ENCODE results near the gene SELENOP.
"Not testable (repeated sequence)": the region's sequence is repeated elsewhere in the genome, so short reads cannot be mapped to it uniquely, and the experiment has no call there.

The SELENOP gene

DNA sequence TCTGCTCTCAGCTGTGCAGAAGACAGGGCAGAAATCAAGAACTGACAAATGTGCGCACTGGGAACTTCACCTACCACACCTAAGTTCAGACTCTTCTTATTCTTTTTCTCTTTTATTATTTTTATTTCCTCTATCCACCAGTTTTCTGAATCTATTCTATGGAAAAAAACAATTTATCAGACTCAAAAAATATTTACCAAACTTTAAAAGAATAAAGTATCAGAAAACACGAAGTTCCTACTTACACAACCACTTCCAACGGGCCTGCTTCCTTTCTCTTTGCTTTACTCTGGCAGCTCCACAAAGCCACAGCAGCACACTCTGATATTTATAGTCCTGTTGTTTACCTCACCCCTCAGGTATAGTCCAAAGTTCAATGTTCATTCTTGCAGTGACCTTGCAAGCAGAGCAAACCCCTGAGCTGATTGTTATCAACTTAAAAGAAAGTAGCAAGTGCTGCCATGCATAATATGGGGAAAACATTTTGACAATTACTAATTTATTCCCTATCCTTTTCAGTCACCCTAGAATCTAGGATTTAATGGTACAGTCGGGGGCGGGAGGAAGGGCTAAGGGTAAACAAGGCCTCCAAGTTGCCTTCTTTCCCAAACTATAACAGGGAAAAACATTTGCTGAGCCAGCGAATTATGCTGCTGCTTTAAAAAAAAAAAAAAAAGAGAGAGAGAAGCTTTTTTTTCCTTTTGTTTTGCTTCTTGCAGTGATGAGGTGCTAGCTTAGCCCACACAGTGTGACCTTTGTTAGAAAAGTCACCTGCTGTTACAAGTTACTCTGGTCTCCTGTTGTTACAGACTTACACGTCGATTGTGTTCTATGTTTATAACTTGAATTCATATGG is at the start of gene SELENOP:
Gene SELENOP, minus strand, starts transcription at position 302 of the 856 bp plus-strand sequence. CDS start 3,539 bp downstream, outside the sequence.
- DNase-seq = no peak

- DNase-seq = no peak
These were observed 47.0 kb upstream of the SELENOP start for GRCh38 chr5:42858687-42859086.

GRCh38 chr5:42858031-42858643 is 46.4 kb upstream of the SELENOP start:
- DNase-seq = no peak

GRCh38 chr5:42855811-42856210 is 44.1 kb upstream of the SELENOP start:
- no peak for DNase-seq

- no peak for DNase-seq
These were observed 43.7 kb upstream of the SELENOP start for GRCh38 chr5:42855386-42855785.

DNA sequence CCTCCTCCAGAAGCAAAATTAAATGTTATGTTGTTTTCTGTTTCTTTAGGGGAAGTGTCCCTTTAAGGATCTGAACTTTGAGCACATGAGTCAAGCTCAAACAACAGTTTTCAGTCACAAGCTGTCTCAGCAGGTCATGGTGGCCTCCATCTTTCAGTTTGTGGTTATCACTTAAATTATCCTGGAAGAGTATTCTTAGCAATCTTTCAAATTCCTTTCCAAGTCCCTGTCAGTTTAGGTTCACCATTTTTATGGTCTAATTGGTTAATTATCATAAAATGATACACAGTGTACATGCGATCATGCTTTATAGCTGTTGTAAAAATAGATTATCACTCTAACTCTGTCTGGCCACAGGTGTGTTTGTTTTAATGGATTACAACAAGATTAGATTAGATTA is 43.1 kb upstream of the SELENOP start:
- DNase-seq = no peak

- no peak for DNase-seq
These were observed 41.1 kb upstream of the SELENOP start for GRCh38 chr5:42852826-42853225.

DNA sequence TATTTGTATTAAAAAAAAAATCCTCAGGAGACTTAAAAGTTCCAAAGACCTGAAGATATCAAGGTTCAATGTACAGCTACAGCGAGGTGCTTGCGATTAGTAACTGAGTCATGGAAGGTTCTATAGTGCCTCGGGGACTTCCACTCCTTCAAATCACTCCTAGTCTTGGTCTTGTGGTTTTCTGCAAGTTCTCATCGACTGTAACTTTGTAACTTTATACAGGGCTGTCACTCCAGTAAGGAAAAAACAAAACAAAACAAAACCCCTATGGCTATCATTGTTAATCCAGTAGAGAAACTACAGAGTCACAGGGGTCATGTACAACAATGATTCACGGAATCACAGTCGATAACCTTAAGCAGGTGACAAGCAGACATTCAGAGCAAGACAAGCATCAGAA is 39.8 kb upstream of the SELENOP start:
- DNase-seq = no peak

DNA sequence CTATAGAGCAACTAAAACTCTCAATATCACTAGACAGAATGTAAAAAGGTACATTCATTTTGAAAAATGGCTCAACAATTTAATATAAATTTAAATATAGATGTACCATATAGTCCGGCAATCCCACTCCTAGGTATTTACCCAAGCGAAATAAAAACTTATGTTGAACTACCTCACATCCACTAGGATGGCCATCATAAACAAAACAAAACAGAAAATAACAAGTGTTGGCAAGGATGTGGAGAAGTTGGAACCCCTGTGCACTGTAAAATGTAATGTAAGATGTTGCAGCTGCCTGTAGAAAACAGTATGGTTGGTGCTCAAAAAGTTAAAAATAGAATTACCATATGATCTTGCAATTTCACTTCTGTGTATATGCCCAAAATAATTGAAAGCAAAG is 36.9 kb upstream of the SELENOP start:
- DNase-seq = no peak

- DNase-seq = not testable (repeated sequence)
These were observed 32.7 kb upstream of the SELENOP start for GRCh38 chr5:42844408-42844807.

DNA sequence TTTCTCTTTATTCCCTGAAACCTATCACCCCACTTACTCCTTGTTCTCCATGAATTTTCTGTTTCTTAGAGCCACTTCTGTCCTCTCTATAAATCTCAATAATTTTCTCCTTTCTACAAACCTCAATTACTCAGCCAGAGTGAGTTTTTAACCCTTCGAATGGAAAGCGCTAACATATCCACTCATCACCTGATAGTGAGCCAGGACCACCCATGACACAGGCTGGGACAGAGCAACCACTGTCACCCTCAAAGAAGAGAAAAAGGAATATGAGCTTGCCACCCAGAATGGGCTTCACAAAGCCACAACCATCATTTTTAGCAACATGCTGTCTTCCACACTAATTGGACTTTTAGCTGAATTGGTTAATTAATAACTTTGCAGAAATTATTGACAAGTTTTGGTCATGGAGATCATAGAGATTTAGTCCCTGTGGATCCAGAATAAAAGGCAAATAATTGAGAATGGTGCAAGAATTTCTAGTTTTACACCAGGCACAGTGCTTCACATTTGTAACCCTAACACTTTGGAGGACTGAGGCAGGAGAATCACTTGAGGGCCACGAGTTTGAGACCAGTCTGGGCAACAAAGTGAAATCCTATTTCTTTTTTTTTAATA is 32.1 kb upstream of the SELENOP start:
- DNase-seq = no peak

- no peak for DNase-seq
These were observed 31.4 kb upstream of the SELENOP start for GRCh38 chr5:42842921-42843641.

DNA sequence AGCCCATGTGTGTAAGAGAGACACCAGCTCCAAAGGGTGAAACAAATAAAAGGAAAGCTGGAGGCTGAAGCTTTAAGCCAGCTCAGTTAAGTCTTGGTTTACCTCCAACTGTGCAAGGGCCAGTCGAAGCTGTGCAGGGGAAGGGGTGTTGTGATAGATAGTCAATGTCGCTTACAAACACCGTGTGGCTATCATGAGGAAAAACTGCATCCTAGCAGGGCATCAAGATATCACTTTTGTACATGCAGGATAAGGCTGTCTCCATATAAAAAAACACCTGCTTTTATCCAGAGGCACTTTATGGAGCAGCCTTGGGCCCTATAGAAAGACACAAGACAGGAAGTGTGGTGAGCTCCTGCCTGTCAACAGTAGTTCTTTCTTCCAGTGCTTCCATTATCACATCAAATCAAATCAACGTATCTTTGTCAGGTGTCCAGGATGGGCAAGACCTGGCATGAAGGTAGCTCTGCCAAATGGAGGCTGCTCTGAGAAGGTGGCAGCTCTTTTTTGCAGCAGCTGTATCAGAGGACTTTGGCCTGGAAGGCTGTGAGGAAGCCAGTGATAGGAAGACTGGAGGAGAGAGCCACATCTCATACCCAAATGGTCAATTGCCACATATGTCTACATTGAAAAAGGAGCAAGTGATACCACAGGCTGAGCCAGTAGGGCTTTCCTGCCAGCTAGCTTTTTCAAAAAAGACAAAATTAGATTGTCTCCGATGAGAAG is 29.3 kb upstream of the SELENOP start:
- DNase-seq = no peak

DNA sequence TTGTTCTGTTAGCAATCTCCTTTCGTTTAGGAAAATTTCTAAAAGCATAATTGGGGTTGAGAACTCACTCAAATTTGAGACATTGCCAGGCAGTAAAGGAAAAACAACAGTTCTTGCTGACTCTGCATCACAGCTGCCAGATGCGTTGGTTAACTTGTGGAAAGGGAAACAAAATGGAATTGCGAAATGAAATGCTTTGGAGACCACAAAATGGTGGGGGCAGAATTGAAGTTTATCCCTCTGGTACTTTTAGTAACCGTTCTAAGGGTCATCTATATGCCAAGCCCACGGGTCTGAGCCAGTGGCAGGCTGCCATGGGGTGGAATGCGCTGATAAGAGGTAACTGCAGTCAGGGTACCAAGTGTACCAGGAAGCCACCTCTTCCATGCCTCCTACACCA is 28.6 kb upstream of the SELENOP start:
- peak; percentile 90 for DNase-seq

DNA sequence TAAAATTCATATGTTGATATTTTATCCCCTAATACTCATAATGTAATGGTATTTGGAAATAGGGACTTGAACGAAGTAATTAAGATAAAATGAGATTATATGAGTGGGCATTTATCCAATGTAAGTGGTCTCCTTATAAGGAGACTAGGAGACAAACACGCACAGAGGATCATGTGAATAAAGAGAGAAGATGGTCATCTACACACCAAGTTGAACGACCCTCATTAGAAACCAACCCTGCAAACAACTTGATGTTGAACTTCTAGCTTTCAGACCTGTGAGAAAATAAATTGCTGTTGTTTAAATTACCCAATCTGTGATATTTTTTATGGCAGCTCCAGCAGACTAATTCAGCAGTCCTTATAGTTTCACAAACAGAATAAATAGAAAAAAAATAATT is 27.5 kb upstream of the SELENOP start:
- no peak for DNase-seq

DNA sequence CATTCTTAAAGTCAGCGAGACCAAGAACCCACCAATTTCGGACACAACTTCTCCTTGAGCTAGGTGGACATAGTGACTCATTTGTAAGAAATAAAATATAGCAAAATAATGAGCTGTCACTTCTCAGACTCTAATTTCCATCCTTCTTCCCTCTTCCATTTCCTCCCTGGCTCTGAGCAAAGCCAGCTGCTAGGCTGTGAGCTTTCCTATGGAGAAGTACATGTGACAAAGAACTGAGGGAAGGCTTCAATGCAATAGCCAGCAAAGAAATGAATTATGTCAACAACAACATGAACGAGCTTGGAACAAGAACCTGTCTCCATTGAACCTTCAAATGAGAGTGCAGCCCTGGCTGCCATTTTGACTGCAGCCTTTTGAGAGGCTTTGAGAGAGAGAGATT is 25.9 kb upstream of the SELENOP start:
- DNase-seq = no peak

DNA sequence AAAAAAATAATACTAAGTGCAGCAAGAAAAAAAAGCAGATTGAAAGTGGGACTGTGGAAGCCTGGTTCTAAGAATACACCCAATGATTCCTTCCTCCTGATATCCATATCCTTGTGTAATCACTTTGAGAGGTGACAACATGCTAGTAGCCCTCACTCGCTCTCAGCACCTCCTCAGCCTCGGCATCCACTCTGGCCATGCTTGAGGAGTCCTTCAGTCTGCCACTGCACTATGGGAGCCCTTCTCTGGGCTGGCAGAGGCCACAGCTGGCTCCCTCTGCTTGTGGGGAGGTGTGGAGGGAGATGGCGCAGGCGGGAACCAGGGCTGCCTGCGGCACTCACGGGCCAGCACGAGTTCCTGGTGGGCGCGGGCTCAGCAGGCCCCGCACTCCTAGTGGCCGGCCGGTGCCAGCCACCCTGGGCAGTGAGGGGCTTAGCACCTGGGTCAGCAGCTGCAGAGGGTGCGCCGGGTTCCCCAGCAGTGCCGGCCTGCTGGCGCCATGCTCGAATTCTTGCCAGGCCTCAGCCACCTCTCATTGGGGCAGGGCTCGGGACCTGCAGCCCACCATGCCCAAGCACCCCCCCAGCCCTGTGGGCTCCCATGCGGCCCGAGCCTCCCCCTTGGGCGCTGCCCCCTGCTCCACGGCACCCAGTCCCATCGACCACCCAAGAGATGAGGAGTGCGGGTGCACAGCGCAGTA is 24.5 kb upstream of the SELENOP start:
- DNase-seq = no peak

DNA sequence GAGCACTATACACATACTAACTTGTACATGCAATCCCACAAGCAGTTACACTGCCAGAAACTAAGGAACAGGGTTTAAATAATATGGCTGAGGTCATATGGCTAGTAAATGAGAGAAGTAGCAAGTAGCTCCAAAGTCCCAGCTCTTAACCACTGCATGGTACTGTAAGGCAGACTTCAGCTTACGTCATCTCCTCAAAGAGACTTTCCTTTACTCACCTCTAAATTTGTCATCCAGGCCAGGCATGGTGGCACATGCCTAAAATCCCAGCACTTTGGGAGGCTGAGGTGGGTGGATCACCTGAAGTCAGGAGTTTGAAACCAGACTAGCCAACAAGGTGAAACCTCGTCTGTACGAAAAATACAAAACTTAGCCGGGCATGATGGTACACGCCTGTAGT is 20.4 kb upstream of the SELENOP start:
- DNase-seq = no peak

DNA sequence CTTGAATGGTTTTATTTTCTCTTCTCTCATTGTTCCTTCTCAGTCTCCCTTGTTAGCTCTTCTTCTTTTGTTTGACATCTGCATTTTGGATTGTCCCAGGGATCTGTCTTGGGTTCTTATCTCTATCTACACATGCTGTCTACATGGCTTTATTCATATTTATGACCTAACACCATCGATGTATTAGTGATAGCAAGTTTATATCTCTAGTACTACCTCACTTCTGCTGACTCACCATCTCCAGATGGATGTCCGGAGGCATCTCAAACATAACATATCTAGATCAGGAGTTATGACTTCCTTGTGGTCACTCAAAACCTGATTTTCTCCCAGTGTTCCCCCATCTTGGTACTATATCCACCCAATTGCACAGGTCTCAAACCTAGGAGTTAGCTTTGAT is 19.2 kb upstream of the SELENOP start:
- DNase-seq = no peak

- no peak for DNase-seq
These were observed 17.0 kb upstream of the SELENOP start for GRCh38 chr5:42828671-42829070.

- DNase-seq = no peak
These were observed 15.2 kb upstream of the SELENOP start for GRCh38 chr5:42826757-42827515.
